HEK293 (cell line): ENCODE measurements around the gene PFKL.

ENCODE experiments used
- CTCF ChIA-PET: fragments of 350-600 bp; formaldehyde crosslinking; extraction: SDS; loops from one replicate; lab custom pipeline; 2021; ENCODE audit warnings: antibody characterized with exemption; lab: Yijun Ruan, JAX
- POLR2A ChIA-PET: fragments of 300-600 bp; formaldehyde crosslinking; extraction: SDS; loops from one replicate; lab custom pipeline; 2020; ENCODE audit warnings: antibody characterized with exemption, inconsistent platforms; lab: Yijun Ruan, JAX
- H3K27ac ChIP-seq: fragments of 200-500 bp; sonication (Bioruptor generic); 2 replicates; pipeline ENCODE4 v1.5.1; 2014; ENCODE audit warnings: low read depth, low read length, control low read depth, inconsistent platforms; ENCODE audit errors: extremely low read depth
- H3K36me3 ChIP-seq, 2 experiments: fragments of 200-500 bp in 1 of 2; sonication (Bioruptor generic) in 1 of 2; 1 replicate in 1 of 2; 2 replicates in 1 of 2; pipeline ENCODE4 v1.5.1; 2014 to 2017; ENCODE audit warnings: inconsistent platforms in 2 of 2, low read length in 2 of 2; ENCODE audit not compliant: control insufficient read depth in 2 of 2, insufficient read depth in 1 of 2
- H3K4me1 ChIP-seq: fragments of 200-500 bp; sonication (Bioruptor generic); 2 replicates; pipeline ENCODE4 v1.5.1; 2014; ENCODE audit warnings: mild to moderate bottlenecking, low read length, inconsistent platforms; ENCODE audit not compliant: control insufficient read depth, insufficient read depth
- H3K4me3 ChIP-seq: 2 replicates; pipeline ENCODE4 v1.5.1; 2011; ENCODE audit warnings: low read depth, mild to moderate bottlenecking, control low read depth, low read length, moderate library complexity
- H3K9me3 ChIP-seq: fragments of 200-500 bp; sonication (Bioruptor generic); 2 replicates; pipeline ENCODE4 v1.5.1; 2014; ENCODE audit warnings: low read depth, low read length, inconsistent platforms; ENCODE audit not compliant: control insufficient read depth, insufficient read depth
- EGR2 ChIP-seq: fragments of 450-650 bp; formaldehyde crosslinking; IDR thresholded peaks from 2 replicates; pipeline ENCODE4 v1.5.1; 2016; ENCODE audit warnings: low read depth, missing biosample characterization, missing genetic modification characterization
- GFI1B ChIP-seq: fragments of 450-650 bp; formaldehyde crosslinking; IDR thresholded peaks from 2 replicates; pipeline ENCODE4 v1.5.1; 2016; ENCODE audit warnings: missing biosample characterization, missing genetic modification characterization
- GLIS1 ChIP-seq: fragments of 450-650 bp; formaldehyde crosslinking; IDR thresholded peaks from 2 replicates; pipeline ENCODE4 v1.5.1; 2016; ENCODE audit warnings: missing biosample characterization, missing genetic modification characterization
- KLF1 ChIP-seq: fragments of 450-650 bp; formaldehyde crosslinking; IDR thresholded peaks from 2 replicates; pipeline ENCODE4 v1.5.1; 2016; ENCODE audit warnings: missing biosample characterization, missing genetic modification characterization
- KLF16 ChIP-seq: fragments of 450-650 bp; formaldehyde crosslinking; IDR thresholded peaks from 2 replicates; pipeline ENCODE4 v1.5.1; 2017; ENCODE audit warnings: missing biosample characterization, missing genetic modification characterization
- KLF17 ChIP-seq: fragments of 450-650 bp; formaldehyde crosslinking; IDR thresholded peaks from 2 replicates; pipeline ENCODE4 v1.5.1; 2016; ENCODE audit warnings: missing biosample characterization, missing genetic modification characterization
- KLF8 ChIP-seq: fragments of 450-650 bp; formaldehyde crosslinking; IDR thresholded peaks from 2 replicates; pipeline ENCODE4 v1.5.1; 2016; ENCODE audit warnings: missing biosample characterization, missing genetic modification characterization
- TRIM28 ChIP-seq: IDR thresholded peaks from 2 replicates; pipeline ENCODE4 v1.6.1; 2011; ENCODE audit warnings: low read length, control low read depth, borderline replicate concordance
- YY1 ChIP-seq: fragments of 450-650 bp; formaldehyde crosslinking; IDR thresholded peaks from 2 replicates; pipeline ENCODE4 v1.5.1; 2018; ENCODE audit warnings: missing biosample characterization, missing genetic modification characterization
- ZBTB10 ChIP-seq: fragments of 450-650 bp; formaldehyde crosslinking; IDR thresholded peaks from 2 replicates; pipeline ENCODE4 v1.5.1; 2016; ENCODE audit warnings: missing biosample characterization, missing genetic modification characterization
- ZFHX2 ChIP-seq: fragments of 450-650 bp; formaldehyde crosslinking; conservative IDR thresholded peaks from 2 replicates; pipeline ENCODE4 v1.5.1; 2016; ENCODE audit warnings: missing biosample characterization, missing genetic modification characterization
- ZNF132 ChIP-seq: fragments of 450-650 bp; formaldehyde crosslinking; IDR thresholded peaks from 2 replicates; pipeline ENCODE4 v1.5.1; 2017; ENCODE audit warnings: missing biosample characterization, missing genetic modification characterization, borderline replicate concordance
- ZNF280D ChIP-seq: fragments of 450-650 bp; formaldehyde crosslinking; IDR thresholded peaks from 2 replicates; pipeline ENCODE4 v1.5.1; 2016; ENCODE audit warnings: missing biosample characterization, missing genetic modification characterization
- ZNF341 ChIP-seq: fragments of 450-650 bp; formaldehyde crosslinking; IDR thresholded peaks from 2 replicates; pipeline ENCODE4; 2016; ENCODE audit warnings: low read depth, missing biosample characterization, missing genetic modification characterization
- ZNF394 ChIP-seq: fragments of 450-650 bp; formaldehyde crosslinking; IDR thresholded peaks from 2 replicates; pipeline ENCODE4 v1.5.1; 2016; ENCODE audit warnings: missing biosample characterization, missing genetic modification characterization, mild to moderate bottlenecking, moderate library complexity, borderline replicate concordance
- ZNF449 ChIP-seq: fragments of 450-650 bp; formaldehyde crosslinking; IDR thresholded peaks from 2 replicates; pipeline ENCODE4 v1.5.1; 2017; ENCODE audit warnings: missing biosample characterization, mild to moderate bottlenecking, missing genetic modification characterization, moderate library complexity
- ZNF571 ChIP-seq: fragments of 450-650 bp; formaldehyde crosslinking; IDR thresholded peaks from 2 replicates; pipeline ENCODE4 v1.5.0; 2017; ENCODE audit warnings: missing biosample characterization, missing genetic modification characterization
- ZNF596 ChIP-seq: fragments of 450-650 bp; IDR thresholded peaks from 2 replicates; pipeline ENCODE4 v1.5.0; 2018; ENCODE audit warnings: missing biosample characterization, mild to moderate bottlenecking, missing genetic modification characterization, moderate library complexity
- ZNF600 ChIP-seq: fragments of 450-650 bp; formaldehyde crosslinking; IDR thresholded peaks from 2 replicates; pipeline ENCODE4 v1.5.1; 2016; ENCODE audit warnings: missing biosample characterization, missing genetic modification characterization
- ZNF626 ChIP-seq: fragments of 450-650 bp; sonication (Bioruptor Pico); formaldehyde crosslinking; IDR thresholded peaks from 2 replicates; pipeline ENCODE4 v1.5.1; 2018; ENCODE audit warnings: missing biosample characterization, missing genetic modification characterization, inconsistent platforms
- ZNF629 ChIP-seq: fragments of 450-650 bp; formaldehyde crosslinking; IDR thresholded peaks from 2 replicates; pipeline ENCODE4 v1.5.1; 2017; ENCODE audit warnings: missing biosample characterization, missing genetic modification characterization
- ZNF639 ChIP-seq: fragments of 450-650 bp; formaldehyde crosslinking; IDR thresholded peaks from 2 replicates; pipeline ENCODE4 v1.5.1; 2016; ENCODE audit warnings: missing biosample characterization, missing genetic modification characterization
- ZNF785 ChIP-seq: fragments of 450-650 bp; formaldehyde crosslinking; IDR thresholded peaks from 2 replicates; pipeline ENCODE4 v1.5.1; 2016; ENCODE audit warnings: missing biosample characterization, missing genetic modification characterization
- ZSCAN5A ChIP-seq: fragments of 450-650 bp; formaldehyde crosslinking; IDR thresholded peaks from 2 replicates; pipeline ENCODE4 v1.5.1; 2016; ENCODE audit warnings: missing biosample characterization, missing genetic modification characterization

Gene PFKL

GRCh38 chr21:44294391-44295162 is 5.3 kb upstream of the PFKL start (continued):
- no peak for TF ChIP-seq ZNF280D

- H3K9me3 ChIP-seq, result no peaks in the 10 kb centered on the region
- TF ChIP-seq ZNF600 (tag by site-specific recombination) (peak; percentile 65; the same call in 1 of the 2 replicates), ZNF394 (tag by site-specific recombination) (no peak), YY1 (no peak), ZNF341 (tag by site-specific recombination) (0 out of 2 replicates have a peak, but pooled peaks have one; percentile 31), ZNF629 (tag by site-specific recombination) (no peak), ZNF785 (no peak), KLF1 (tag by site-specific recombination) (peak; percentile 55), KLF17 (tag by site-specific recombination) (peak; percentile 75; the same call in 1 of the 2 replicates), ZNF626 (tag by site-specific recombination) (no peak), ZNF639 (tag by site-specific recombination) (no peak), ZBTB10 (tag by site-specific recombination) (0 out of 2 replicates have a peak, but pooled peaks have one; percentile 24), ZNF449 (tag by site-specific recombination) (peak; percentile 83; the same call in 1 of the 2 replicates), ZFHX2 (tag by site-specific recombination) (0 out of 2 replicates have a peak, but pooled peaks have one; percentile 6), EGR2 (0 out of 2 replicates have a peak, but pooled peaks have one; percentile 13), GFI1B (tag by site-specific recombination) (no peak), ZNF571 (tag by site-specific recombination) (no peak), KLF8 (peak; percentile 19; the same call in 1 of the 2 replicates), ZNF132 (no peak), TRIM28 (no peak), ZSCAN5A (tag by site-specific recombination) (no peak), KLF16 (tag by site-specific recombination) (no peak), ZNF596 (no peak), GLIS1 (tag by site-specific recombination) (peak; percentile 36)
- TF ChIP-seq, all 188 proteins: peak for 10
- Histone ChIP-seq H3K4me1 (peaks cover 4% of the 10 kb centered on the region; the same call in 1 of the 2 replicates), H3K36me3 (no peaks in the 10 kb centered on the region), H3K27ac (no peak overlapping the region), H3K4me3 (no peak overlapping the region)
- ChIA-PET CTCF (interaction anchor here (0.6 to 1.1 kb wide), 3 partner anchors 10 to 18 kb away, joined by 3 to 6 read pairs (median 4); no protein-coding TSS in a partner anchor), POLR2A (no interaction called here)
Measured at GRCh38 chr21:44295163-44295573, 4.7 kb upstream of the PFKL start.
